ENCODE measurements around the gene CCDC97.
A peak's percentile ranks its signal among the peaks of the same experiment; 100 is the strongest.
"Not testable (repeated sequence)": the region's sequence is repeated elsewhere in the genome, so short reads cannot be mapped to it uniquely, and the experiment has no call there.

The CCDC97 gene

DNA sequence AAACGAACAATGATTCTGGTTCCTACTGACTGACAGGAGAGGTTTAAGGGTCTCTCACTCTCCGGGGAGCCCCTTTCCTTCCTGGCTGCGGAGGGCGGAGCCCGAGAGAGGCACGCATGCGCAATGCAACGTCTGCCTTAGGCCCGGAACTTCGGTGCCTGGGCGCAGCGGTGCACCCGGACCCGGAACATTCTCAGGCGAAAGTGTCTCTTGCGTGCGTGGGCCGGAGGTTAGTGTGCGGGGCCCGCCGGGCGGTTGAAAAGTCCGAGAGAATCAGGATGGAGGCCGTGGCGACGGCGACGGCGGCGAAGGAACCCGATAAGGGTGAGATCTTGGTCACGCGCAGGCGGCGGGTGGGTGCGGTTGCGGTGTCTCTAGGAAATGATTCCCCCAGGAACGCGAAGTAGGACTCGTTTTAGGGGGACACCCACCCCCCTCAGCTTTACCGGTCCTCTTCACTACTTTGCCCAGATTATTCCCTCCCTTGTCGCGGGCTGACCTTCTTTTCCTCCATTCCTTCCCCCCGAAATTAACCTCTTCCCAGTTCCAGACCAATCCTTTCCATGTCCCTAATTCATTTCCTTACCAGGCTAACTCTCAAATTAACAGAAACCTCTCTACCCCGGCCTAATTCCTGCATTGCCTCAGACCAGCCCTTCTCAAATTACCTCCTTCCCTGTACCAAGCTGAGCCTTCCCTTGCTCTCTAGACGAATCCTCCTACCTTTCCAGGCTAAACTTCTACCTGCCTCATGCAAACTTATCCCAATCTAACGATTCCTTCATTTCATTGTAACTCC is at the start of gene CCDC97:
Gene CCDC97, plus strand, starts transcription at position 140 of the 799 bp plus-strand sequence. Its CDS starts 139 bp downstream, at position 279.
- peak; percentile 72 for DNase-seq

DNA sequence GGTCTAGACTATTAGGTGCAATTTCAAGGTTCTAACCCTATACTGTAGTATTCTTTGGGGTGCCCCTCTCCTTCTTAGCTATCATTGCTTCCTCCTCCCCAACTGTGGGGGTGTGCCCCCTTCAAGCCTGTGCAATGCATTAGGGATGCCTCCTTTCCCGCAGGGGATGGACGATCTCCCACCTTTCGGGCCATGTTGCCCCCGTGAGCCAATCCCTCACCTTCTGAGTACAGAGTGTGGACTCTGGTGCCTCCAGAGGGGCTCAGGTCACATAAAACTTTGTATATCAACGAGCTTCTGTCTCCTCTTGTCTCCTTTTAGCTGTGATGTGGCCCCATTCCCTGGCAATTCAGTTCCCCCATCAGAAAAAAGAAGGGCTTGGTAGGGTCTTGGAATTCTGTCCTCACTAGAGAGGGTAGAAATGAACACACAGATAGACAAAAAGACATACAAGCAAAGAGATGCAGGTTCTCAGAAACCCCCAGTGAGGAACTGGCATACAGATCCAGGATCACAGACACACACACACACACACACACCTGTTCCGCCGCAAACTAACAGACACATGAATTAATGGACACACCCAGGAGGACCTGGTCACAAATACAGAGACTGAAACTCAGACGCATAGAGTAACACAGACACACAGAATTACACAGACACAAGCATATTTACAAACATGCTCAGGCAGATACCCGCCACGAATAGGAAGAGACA is 48.3 kb upstream of the CCDC97 start:
- DNase-seq, result no peak

- DNase-seq, result peak; percentile 65
These were observed 46.7 kb upstream of the CCDC97 start for GRCh38 chr19:41263042-41263849.

- DNase-seq, result peak; percentile 100
These were observed 46.0 kb upstream of the CCDC97 start, which contains the start of gene HNRNPUL1 for GRCh38 chr19:41263850-41264580. Gene HNRNPUL1, plus strand, starts transcription at chr19:41264372. Its CDS starts 132 bp downstream, at chr19:41264504.

- DNase-seq, result peak; percentile 27
These were observed 45.2 kb upstream of the CCDC97 start for GRCh38 chr19:41264581-41265394.

DNA sequence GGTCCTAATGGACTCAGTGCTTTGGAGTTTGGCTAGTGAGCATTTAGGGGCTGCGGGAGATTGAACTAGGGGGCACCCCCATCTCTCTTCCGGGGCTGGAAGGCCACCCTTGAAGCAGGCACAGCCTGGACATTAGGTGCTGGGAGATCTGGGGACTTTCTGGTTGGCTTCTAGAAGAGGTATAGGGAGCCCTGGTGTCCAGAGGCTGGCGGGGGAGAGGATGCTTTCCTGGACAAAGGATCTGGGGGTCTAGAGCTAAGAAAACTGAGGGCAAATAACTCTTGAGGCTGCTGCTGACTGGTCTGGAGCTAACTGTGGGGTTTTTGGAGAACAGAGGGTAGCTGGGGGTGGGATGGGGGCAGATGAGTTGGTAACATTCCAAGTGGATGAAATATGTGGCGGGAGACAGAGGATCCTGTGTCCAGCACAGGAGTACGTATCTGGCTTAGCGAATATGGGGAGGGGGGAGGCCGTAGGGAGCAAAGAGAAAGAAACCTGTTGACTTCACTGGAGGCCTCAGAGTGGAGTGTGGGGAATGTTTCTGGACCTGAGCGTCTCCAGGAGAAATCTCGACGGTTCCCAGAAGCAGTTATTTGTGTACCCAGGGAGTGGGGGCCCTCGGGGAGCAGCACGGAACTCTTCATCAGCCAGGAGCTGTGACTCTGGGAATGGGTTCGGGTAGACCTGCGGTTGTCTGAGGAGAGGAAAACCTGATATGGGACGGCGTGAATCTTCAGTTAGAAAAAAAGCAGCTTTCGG is 44.4 kb upstream of the CCDC97 start:
- DNase-seq, result no peak

DNA sequence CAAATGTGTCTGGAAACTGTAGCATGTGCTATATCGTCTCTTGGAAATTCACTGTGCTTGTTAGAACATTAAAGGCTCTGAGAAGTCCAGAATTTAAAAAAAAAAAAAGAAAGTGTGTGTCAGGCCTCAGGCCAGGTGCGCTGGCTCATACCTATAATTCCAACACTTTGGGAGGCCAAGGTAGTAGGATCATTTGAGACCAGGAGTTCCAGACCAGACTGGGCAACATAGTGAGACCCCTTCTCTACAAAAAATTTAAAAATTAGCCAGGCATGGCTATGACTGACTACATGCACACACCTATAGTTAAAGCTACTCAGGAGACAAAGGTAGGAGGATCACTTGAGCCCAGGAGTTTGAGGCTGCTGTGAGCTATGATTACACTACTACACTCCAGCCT is 40.9 kb upstream of the CCDC97 start:
- DNase-seq, result no peak

DNA sequence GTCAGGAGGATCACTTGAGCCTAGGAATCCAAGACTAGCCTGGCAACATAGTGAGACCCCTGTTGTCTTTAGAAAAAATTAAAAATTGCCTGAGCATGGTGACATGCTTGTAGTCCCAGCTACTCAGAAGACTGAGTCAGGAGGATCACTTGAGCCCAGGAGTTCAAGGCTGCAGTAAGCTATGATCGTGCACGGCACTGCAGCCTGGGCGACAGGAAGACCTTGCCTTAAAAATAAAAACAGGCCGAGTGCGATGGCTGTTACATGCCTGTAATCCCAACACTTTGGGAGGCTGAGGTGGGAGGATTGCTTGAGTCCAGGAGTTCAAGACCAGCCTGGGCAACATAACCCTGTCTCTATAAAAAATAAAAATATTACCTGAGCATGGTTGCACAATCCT is 40.4 kb upstream of the CCDC97 start:
- DNase-seq, result no peak

- no peak for DNase-seq
These were observed 36.9 kb upstream of the CCDC97 start for GRCh38 chr19:41273076-41273475.

GRCh38 chr19:41274802-41275201 is 35.2 kb upstream of the CCDC97 start:
- DNase-seq, result no peak

DNA sequence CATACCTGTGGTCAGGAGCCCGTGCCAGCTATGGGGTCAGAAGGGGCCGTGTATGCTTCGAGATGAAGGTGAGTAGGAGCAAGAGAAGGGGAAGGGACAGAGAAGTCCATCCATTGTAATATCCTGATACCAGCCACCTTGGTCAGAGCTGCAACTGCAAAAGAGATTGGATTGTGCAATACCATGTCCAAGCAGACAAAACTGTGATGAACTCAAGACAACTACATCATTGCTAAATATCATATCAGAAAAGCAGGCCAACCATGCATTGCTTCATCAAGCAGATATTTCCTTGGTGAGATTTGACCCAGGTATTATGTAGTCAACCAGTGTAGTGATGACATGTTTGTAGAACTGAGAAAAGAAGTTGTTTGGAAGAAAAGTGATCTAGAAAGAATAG is 33.7 kb upstream of the CCDC97 start:
- DNase-seq, result no peak

- no peak for DNase-seq
These were observed 31.5 kb upstream of the CCDC97 start for GRCh38 chr19:41278478-41278877.

- DNase-seq, result no peak
These were observed 21.1 kb upstream of the CCDC97 start for GRCh38 chr19:41288673-41289530.

DNA sequence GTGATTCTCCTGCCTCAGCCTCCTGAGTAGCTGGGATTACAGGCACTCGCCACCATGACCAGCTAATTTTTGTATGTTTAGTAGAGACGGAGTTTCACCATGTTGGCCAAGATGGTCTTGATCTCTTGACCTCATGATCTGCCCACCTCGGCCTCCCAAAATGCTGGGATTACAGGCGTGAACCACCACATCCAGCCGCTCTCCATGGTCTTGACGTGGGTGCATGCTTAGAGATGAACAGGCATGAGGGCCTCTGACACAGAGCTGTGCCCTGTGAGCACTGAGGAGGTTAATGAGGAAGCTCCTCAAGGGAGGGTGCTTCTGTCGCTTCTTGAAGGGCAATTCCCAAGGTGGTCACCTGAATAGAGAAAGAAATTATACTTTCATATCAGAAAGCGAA is 20.2 kb upstream of the CCDC97 start:
- DNase-seq, result not testable (repeated sequence)

DNA sequence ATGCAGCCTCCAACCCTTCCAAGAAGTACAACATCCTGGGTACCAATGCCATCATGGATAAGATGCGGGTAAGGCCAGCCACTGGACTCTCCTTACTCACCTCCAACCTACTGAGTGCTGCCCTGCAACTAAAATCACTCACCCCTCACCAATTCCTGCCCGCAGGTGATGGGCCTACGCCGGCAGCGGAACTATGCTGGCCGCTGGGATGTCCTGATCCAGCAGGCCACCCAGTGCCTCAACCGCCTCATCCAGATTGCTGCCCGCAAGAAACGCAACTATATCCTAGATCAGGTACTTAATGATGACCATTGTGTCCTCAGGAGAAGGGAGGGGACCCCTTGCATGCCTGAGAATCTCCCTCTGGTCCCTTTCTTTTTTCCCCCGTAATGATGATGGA is 15.6 kb upstream of the CCDC97 start:
- DNase-seq, result no peak

GRCh38 chr19:41295499-41295898 is 14.5 kb upstream of the CCDC97 start:
- no peak for DNase-seq

GRCh38 chr19:41296433-41296871 is 13.5 kb upstream of the CCDC97 start:
- DNase-seq, result no peak

GRCh38 chr19:41297628-41298347 is 12.2 kb upstream of the CCDC97 start:
- DNase-seq, result no peak

DNA sequence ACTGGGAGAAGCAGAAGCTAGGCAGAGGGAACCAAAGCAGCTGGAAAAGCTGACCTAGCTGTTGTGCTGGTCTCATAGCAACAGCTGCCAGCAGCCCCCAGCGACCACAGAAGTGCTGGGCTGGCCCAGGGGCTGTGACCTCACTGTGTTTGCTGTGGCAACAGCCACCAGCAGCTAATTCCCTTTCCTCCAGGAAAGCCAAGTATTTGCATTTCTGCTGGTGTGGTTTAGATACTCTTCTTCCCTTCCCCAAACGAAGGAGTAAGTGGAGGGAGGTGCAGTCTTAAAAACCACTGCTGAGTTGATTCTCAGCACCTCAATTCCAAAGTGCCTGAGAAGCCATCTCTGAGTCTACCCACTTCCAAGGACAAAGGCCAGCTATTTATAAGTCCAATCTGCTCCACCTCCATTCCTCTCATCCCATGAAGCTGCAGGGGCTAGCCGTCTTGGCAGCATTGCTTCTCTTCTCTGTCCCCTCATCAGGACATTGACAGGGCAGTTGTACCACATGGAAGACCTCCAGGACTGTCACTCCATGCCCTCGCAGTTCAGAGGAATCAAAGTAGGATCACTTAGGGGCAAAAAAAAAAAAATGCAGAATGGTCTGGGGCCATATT is 11.5 kb upstream of the CCDC97 start:
- DNase-seq, result no peak

All from NCI-H1694 (cell line).